ENCODE measurements around the gene HSD3B7.

DNA sequence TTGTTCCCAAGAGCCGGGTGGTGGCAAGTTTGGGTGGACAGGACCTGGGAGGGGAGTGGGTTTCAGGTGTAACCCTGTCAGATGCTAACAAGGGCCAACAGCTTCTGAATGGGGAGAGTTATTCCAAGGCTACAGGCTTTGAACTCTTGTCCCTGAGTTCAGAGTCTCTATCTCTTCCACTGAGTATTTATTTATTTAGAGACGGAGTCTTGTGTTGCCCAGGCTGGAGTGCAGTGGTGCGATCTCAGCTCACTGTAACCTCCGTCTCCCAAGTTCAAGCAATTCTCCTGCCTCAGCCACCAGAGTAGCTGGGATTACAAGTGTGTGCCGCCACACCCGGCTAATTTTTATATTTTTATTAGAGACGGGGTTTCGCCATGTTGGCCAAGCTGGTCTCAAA, 30.0 kb upstream of the HSD3B7 start:
- TF ChIP-seq EZH2 (IDR thresholded peaks at IDR 0.05; ENCODE audit: low read depth, low read length, severe bottlenecking) (no peak), POLR2A (IDR thresholded peaks at IDR 0.05; ENCODE audit: control extremely low read depth in 1 of 2, low read depth in 2 of 2, low read length in 2 of 2) (no peak), TBP (IDR thresholded peaks at IDR 0.05; ENCODE audit: low read depth, low read length) (no peak), HDAC6 (IDR thresholded peaks at IDR 0.05; ENCODE audit: low read depth, low read length) (no peak), RAD21 (IDR thresholded peaks at IDR 0.05 in 1 of 2, conservative IDR thresholded peaks at IDR 0.05 in 1 of 2; ENCODE audit: low read depth in 2 of 2, low read length in 2 of 2) (no peak), NRF1 (IDR thresholded peaks at IDR 0.05; ENCODE audit: low read depth, low read length) (no peak)
- TF ChIP-seq, protein P1, sequence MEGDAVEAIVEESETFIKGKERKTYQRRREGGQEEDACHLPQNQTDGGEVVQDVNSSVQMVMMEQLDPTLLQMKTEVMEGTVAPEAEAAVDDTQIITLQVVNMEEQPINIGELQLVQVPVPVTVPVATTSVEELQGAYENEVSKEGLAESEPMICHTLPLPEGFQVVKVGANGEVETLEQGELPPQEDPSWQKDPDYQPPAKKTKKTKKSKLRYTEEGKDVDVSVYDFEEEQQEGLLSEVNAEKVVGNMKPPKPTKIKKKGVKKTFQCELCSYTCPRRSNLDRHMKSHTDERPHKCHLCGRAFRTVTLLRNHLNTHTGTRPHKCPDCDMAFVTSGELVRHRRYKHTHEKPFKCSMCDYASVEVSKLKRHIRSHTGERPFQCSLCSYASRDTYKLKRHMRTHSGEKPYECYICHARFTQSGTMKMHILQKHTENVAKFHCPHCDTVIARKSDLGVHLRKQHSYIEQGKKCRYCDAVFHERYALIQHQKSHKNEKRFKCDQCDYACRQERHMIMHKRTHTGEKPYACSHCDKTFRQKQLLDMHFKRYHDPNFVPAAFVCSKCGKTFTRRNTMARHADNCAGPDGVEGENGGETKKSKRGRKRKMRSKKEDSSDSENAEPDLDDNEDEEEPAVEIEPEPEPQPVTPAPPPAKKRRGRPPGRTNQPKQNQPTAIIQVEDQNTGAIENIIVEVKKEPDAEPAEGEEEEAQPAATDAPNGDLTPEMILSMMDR (IDR thresholded peaks at IDR 0.05; ENCODE audit: control extremely low read depth in 1 of 3, insufficient read depth in 1 of 3, low read depth in 1 of 3, low read length in 3 of 3) = no peak
- TF ChIP-seq, protein P2, sequence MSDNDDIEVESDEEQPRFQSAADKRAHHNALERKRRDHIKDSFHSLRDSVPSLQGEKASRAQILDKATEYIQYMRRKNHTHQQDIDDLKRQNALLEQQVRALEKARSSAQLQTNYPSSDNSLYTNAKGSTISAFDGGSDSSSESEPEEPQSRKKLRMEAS (IDR thresholded peaks at IDR 0.05) = no peak
- TF ChIP-seq, protein P3, sequence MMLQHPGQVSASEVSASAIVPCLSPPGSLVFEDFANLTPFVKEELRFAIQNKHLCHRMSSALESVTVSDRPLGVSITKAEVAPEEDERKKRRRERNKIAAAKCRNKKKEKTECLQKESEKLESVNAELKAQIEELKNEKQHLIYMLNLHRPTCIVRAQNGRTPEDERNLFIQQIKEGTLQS (IDR thresholded peaks at IDR 0.05; ENCODE audit: insufficient read depth, low read depth, low read length) = no peak

Measured in H1 (cell line).